Gastroesophageal sphincter (tissue), 4 donors: Measurements from ENCODE around the gene ZNF317. TPM values are rescaled to one million over a fixed set of nuclear protein-coding genes. Genes with fewer than 3 reads are reported as not detected.

ENCODE experiments used
- ATAC-seq: fragments of 150-250 bp; one replicate; pipeline ENCODE4 v1.9.1; 2016; ENCODE audit warnings: mild to moderate bottlenecking, moderate library complexity
- H3K27ac ChIP-seq, 4 donors: fragments of 200-600 bp; sonication (generic) in 3 of 4; 1 replicate in 3 of 4; 2 replicates in 1 of 4; pipeline ENCODE4 v1.5.1; 2016 to 2019
- H3K27me3 ChIP-seq: fragments of 200-600 bp; sonication (generic); one replicate; pipeline ENCODE4 v1.5.1; 2019
- H3K36me3 ChIP-seq, 2 donors: fragments of 200-600 bp; sonication (generic); one replicate each; pipeline ENCODE4 v1.5.1; 2019; ENCODE audit warnings: control low read depth in 1 of 2
- H3K4me1 ChIP-seq, 3 donors: fragments of 200-600 bp; sonication (generic); 1 replicate in 2 of 3; 2 replicates in 1 of 3; pipeline ENCODE4 v1.5.1; 2016 to 2019; ENCODE audit warnings: control low read depth in 2 of 3
- H3K4me3 ChIP-seq, 2 donors: fragments of 200-600 bp; sonication (generic); one replicate each; pipeline ENCODE4 v1.5.1; 2019; ENCODE audit warnings: mild to moderate bottlenecking in 1 of 2, moderate library complexity in 1 of 2
- H3K9me3 ChIP-seq, 3 donors: fragments of 200-600 bp; sonication (generic); one replicate each; pipeline ENCODE4 v1.5.1; 2017 to 2019; ENCODE audit warnings: control low read depth in 2 of 3
- CTCF ChIP-seq, 4 experiments: fragments of 200-600 bp in 2 of 4; fragments of 450-650 bp in 2 of 4; sonication (generic) in 1 of 4; IDR thresholded peaks; one replicate each; pipeline ENCODE4 v1.5.1; 2017 to 2019; ENCODE audit warnings: antibody characterized with exemption in 4 of 4, mild to moderate bottlenecking in 2 of 4, moderate library complexity in 2 of 4
- EP300 ChIP-seq: sonication (generic); formaldehyde crosslinking; IDR thresholded peaks from one replicate; pipeline ENCODE4 v1.6.1; 2017; ENCODE audit warnings: antibody characterized with exemption, mild to moderate bottlenecking
- POLR2A ChIP-seq, 2 donors: fragments of 450-650 bp; IDR thresholded peaks; one replicate each; pipeline ENCODE4 v1.6.1; 2017; ENCODE audit warnings: antibody characterized with exemption in 2 of 2, mild to moderate bottlenecking in 2 of 2, moderate library complexity in 1 of 2
- POLR2AphosphoS5 ChIP-seq: sonication (generic); formaldehyde crosslinking; IDR thresholded peaks from one replicate; pipeline ENCODE4 v1.6.1; 2017; ENCODE audit warnings: antibody characterized with exemption
- WGBS, 2 donors: methylation state at CpG; one replicate each; pipeline ENCODE4 v1.1.5; 2018; ENCODE audit warnings: low coverage in 1 of 2; 5-methylcytosine and 5-hydroxymethylcytosine counted together
- total RNA-seq, 4 donors: library from RNA; depleted of rRNA; stranded (reverse); fragments of >200 nt; gene quantifications; one replicate each; pipeline ENCODE4 v1.1.0, GENCODE V29; 2016

ZNF317 gene
- total RNA-seq, 4 donors from 2014 or later = 16.7 to 23.6 (median 20.1) TPM

- Histone ChIP-seq H3K36me3 (peaks cover 0 to 4% of the 10 kb centered on the region in 2 donors), H3K4me1 (peaks cover 7 to 48% (median 11%) of the 10 kb centered on the region in 3 donors), H3K4me3 (peak overlapping the region; percentile 71 to 75), H3K27ac (peak overlapping the region in 3 of 4 donors; percentile 87 to 92 (median 90)), H3K27me3 (peaks cover 7% of the 10 kb centered on the region), H3K9me3 (peaks cover 0 to 1% (median 0%) of the 10 kb centered on the region in 3 donors)
- TF ChIP-seq POLR2A (IDR thresholded peaks at IDR 0.05) (no peak), EP300 (no peak), POLR2AphosphoS5 (no peak), CTCF (IDR thresholded peaks at IDR 0.05) (no peak)
- 25 to 28% methylated on average over 7 to 8 of the region's 8 CpGs for WGBS, 2 donors
- peak; percentile 11 for ATAC-seq
Measured at GRCh38 chr19:9139609-9140158, 513 bp upstream of the ZNF317 start.

- H3K36me3 ChIP-seq = peaks cover 0 to 39% of the 10 kb centered on the region in 2 donors
- no peak for TF ChIP-seq CTCF (IDR thresholded peaks at IDR 0.05)
- TF ChIP-seq EP300 = no peak
- no peak for TF ChIP-seq POLR2AphosphoS5
- TF ChIP-seq POLR2A (IDR thresholded peaks at IDR 0.05) = no peak
- H3K4me1 ChIP-seq = peaks cover 7 to 29% (median 11%) of the 10 kb centered on the region in 3 donors
- H3K27me3 ChIP-seq = no peaks in the 10 kb centered on the region
- H3K27ac ChIP-seq = no peak overlapping the region
- peaks cover 0 to 16% (median 0%) of the 10 kb centered on the region in 3 donors for H3K9me3 ChIP-seq
- WGBS, 2 donors = 90 to 98% methylated on average over 3 to 5 of the region's 5 CpGs
- no peak overlapping the region for H3K4me3 ChIP-seq
- ATAC-seq = no peak
Measured at GRCh38 chr19:9144920-9145319, 4.7 kb downstream of the ZNF317 start.

GRCh38 chr19:9146882-9147281 lies 6.7 kb downstream of the ZNF317 start:
- TF ChIP-seq EP300 = no peak
- no peak for TF ChIP-seq POLR2A (IDR thresholded peaks at IDR 0.05)
- TF ChIP-seq CTCF (IDR thresholded peaks at IDR 0.05) = no peak
- no peak for TF ChIP-seq POLR2AphosphoS5
- WGBS, 2 donors = 88 to 100% methylated on average over 1 of the region's 1 CpG
- no peak for ATAC-seq
- H3K4me3 ChIP-seq = no peak overlapping the region
- H3K9me3 ChIP-seq = peaks cover 0 to 16% (median 0%) of the 10 kb centered on the region in 3 donors
- H3K4me1 ChIP-seq = peaks cover 0 to 14% (median 5%) of the 10 kb centered on the region in 3 donors
- H3K27me3 ChIP-seq = no peaks in the 10 kb centered on the region
- H3K36me3 ChIP-seq = peaks cover 0 to 36% of the 10 kb centered on the region in 2 donors
- no peak overlapping the region for H3K27ac ChIP-seq

GRCh38 chr19:9148697-9149096 lies 8.5 kb downstream of the ZNF317 start:
- Histone ChIP-seq H3K36me3 (peaks cover 0 to 53% of the 10 kb centered on the region in 2 donors), H3K27me3 (no peaks in the 10 kb centered on the region), H3K4me3 (no peak overlapping the region), H3K9me3 (peaks cover 0 to 24% (median 0%) of the 10 kb centered on the region in 3 donors), H3K4me1 (no peaks in the 10 kb centered on the region), H3K27ac (no peak overlapping the region)
- no peak for ATAC-seq
- 92 to 100% methylated on average over 2 to 3 of the region's 3 CpGs for WGBS, 2 donors
- TF ChIP-seq EP300 (no peak), POLR2AphosphoS5 (no peak), POLR2A (IDR thresholded peaks at IDR 0.05) (no peak), CTCF (IDR thresholded peaks at IDR 0.05) (no peak)

GRCh38 chr19:9149997-9150396 lies 9.8 kb downstream of the ZNF317 start:
- ATAC-seq = no peak
- H3K9me3 ChIP-seq = peaks cover 0 to 20% (median 0%) of the 10 kb centered on the region in 3 donors
- peaks cover 0 to 50% of the 10 kb centered on the region in 2 donors for H3K36me3 ChIP-seq

More at GRCh38 chr19:9149997-9150396, 9.8 kb downstream of the ZNF317 start:
- Histone ChIP-seq H3K27ac (no peak overlapping the region), H3K27me3 (no peaks in the 10 kb centered on the region), H3K4me1 (no peaks in the 10 kb centered on the region), H3K4me3 (no peak overlapping the region)
- 84 to 97% methylated on average over 4 of the region's 4 CpGs for WGBS, 2 donors
- TF ChIP-seq CTCF (IDR thresholded peaks at IDR 0.05) = no peak
- TF ChIP-seq EP300 = no peak
- no peak for TF ChIP-seq POLR2A (IDR thresholded peaks at IDR 0.05)
- TF ChIP-seq POLR2AphosphoS5 = no peak
